ENCODE data around the gene AQP12A. TPM values are rescaled to one million over a fixed set of nuclear protein-coding genes. Genes with fewer than 3 reads are reported as not detected.

Gene AQP12A
- total RNA-seq, 3 donors from 2014 or later: not detected

GRCh38 chr2:240737958-240738357 is 46.3 kb downstream of the AQP12A start:
- Histone ChIP-seq H3K36me3 (no peaks in the 10 kb centered on the region), H3K9me3 (no peaks in the 10 kb centered on the region), H3K4me1 (no peaks in the 10 kb centered on the region), H3K27me3 (peaks cover 0 to 8% of the 10 kb centered on the region in 2 donors), H3K4me3 (no peak overlapping the region), H3K27ac (no peak overlapping the region)
- intact Hi-C loops (cut with DNase I; ENCODE audit: low total_unique reads): no loop called here
- TF ChIP-seq CTCF (IDR thresholded peaks at IDR 0.05) (no peak), POLR2AphosphoS5 (IDR thresholded peaks at IDR 0.05) (no peak), POLR2A (IDR thresholded peaks at IDR 0.05) (no peak)
- no peak for DNase-seq (ENCODE audit: low spot score in 2 of 2)

GRCh38 chr2:240739797-240740196 is 48.1 kb downstream of the AQP12A start:
- Histone ChIP-seq H3K36me3 (no peaks in the 10 kb centered on the region), H3K27ac (no peak overlapping the region), H3K27me3 (peaks cover 0 to 4% of the 10 kb centered on the region in 2 donors), H3K4me3 (no peak overlapping the region), H3K4me1 (no peaks in the 10 kb centered on the region), H3K9me3 (no peaks in the 10 kb centered on the region)
- TF ChIP-seq CTCF (IDR thresholded peaks at IDR 0.05) (no peak), POLR2AphosphoS5 (IDR thresholded peaks at IDR 0.05) (no peak), POLR2A (IDR thresholded peaks at IDR 0.05) (no peak)
- no peak for DNase-seq (ENCODE audit: low spot score in 2 of 2)
- intact Hi-C loops (cut with DNase I; ENCODE audit: low total_unique reads): no loop called here

DNA sequence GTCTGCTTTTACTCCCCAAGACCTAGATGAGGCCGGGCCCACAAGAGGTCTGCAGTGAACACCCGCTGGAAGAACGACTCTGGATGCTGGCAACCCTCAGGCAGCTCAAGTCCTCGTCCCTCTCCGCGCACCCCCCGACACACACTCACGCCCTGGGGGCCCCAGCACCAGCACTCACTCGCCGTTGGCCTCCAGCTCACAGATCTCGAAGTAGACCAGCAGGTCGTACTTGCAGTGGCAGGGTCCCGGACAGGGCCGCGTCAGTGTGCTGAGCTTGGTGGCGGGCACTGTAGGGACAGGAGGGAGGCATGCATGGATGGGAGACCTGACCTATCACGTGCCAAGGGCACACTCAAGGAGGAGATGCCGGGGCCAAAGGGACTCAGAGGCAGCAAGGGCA is 49.4 kb downstream of the AQP12A start:
- no peak for TF ChIP-seq POLR2A (IDR thresholded peaks at IDR 0.05)
- no peak for TF ChIP-seq POLR2AphosphoS5 (IDR thresholded peaks at IDR 0.05)
- no peak for TF ChIP-seq CTCF (IDR thresholded peaks at IDR 0.05)
- DNase-seq (ENCODE audit: low spot score in 2 of 2): no peak
- H3K4me1 ChIP-seq: no peaks in the 10 kb centered on the region
- peaks cover 0 to 3% of the 10 kb centered on the region in 2 donors for H3K27me3 ChIP-seq
- H3K9me3 ChIP-seq: no peaks in the 10 kb centered on the region
- no peak overlapping the region for H3K27ac ChIP-seq
- H3K4me3 ChIP-seq: no peak overlapping the region
- intact Hi-C loops (cut with DNase I; ENCODE audit: low total_unique reads): no loop called here
- no peaks in the 10 kb centered on the region for H3K36me3 ChIP-seq

DNA sequence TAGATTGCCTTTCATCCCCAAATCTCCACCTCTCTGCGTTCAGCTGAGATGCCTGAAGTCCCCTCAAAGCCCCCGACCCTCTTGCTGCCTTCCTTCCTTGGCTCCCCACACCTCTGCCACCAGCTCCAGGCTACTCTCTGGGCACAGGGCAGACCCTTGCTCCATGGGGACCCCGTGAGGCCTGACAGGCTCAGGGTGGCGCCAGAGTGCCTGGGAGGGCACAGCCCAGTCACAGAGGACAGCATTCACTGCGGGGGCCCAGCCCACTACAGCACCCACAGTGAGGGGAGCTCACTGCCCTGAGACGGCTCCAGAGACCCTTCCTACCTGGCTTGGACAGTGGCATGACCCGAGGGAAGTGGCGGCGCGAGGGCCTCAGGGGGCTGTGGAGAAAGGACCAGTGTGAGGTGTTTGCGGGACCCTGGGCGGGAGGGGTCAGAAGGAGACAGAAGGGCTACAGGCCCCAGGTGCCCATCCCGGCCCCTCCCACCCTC is 51.0 kb downstream of the AQP12A start:
- Histone ChIP-seq H3K9me3 (no peaks in the 10 kb centered on the region), H3K27ac (no peak overlapping the region), H3K27me3 (no peaks in the 10 kb centered on the region), H3K36me3 (no peaks in the 10 kb centered on the region), H3K4me1 (no peaks in the 10 kb centered on the region), H3K4me3 (no peak overlapping the region)
- intact Hi-C loops (cut with DNase I; ENCODE audit: low total_unique reads): no loop called here
- no peak for DNase-seq (ENCODE audit: low spot score in 2 of 2)
- no peak for TF ChIP-seq POLR2AphosphoS5 (IDR thresholded peaks at IDR 0.05)

DNA sequence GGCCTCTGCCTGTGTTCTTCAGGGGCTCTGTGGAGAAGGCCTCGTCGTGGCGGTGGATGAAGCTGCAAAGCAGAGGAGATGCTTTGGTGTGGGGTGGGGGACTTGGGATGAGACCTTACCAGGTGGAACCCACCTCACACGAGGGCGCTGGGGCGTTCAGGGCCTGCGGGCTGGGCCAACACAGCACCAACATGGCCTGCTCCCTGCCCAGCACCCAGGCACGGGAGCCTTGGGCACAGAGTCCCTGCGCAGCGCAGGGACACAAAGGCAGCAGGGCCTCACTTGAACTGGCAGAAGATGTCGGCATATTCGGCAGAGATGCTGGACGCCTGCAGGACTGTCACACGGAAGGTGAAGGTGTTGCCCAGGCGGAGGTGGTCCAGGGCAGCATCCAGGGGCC is 53.8 kb downstream of the AQP12A start:
- Histone ChIP-seq H3K27me3 (no peaks in the 10 kb centered on the region), H3K27ac (no peak overlapping the region), H3K4me1 (no peaks in the 10 kb centered on the region), H3K9me3 (no peaks in the 10 kb centered on the region), H3K36me3 (no peaks in the 10 kb centered on the region), H3K4me3 (no peak overlapping the region)
- DNase-seq (ENCODE audit: low spot score in 2 of 2): no peak
- TF ChIP-seq POLR2A (IDR thresholded peaks at IDR 0.05): no peak
- TF ChIP-seq CTCF (IDR thresholded peaks at IDR 0.05): no peak
- TF ChIP-seq POLR2AphosphoS5 (IDR thresholded peaks at IDR 0.05): no peak
- intact Hi-C loops (cut with DNase I; ENCODE audit: low total_unique reads): no loop called here

GRCh38 chr2:240745962-240746361 is 54.3 kb downstream of the AQP12A start:
- Histone ChIP-seq H3K27me3 (no peaks in the 10 kb centered on the region), H3K4me1 (no peaks in the 10 kb centered on the region), H3K9me3 (no peaks in the 10 kb centered on the region), H3K4me3 (no peak overlapping the region), H3K27ac (no peak overlapping the region), H3K36me3 (no peaks in the 10 kb centered on the region)
- TF ChIP-seq CTCF (IDR thresholded peaks at IDR 0.05): no peak
- no peak for TF ChIP-seq POLR2A (IDR thresholded peaks at IDR 0.05)
- TF ChIP-seq POLR2AphosphoS5 (IDR thresholded peaks at IDR 0.05): no peak
- no peak for DNase-seq (ENCODE audit: low spot score in 2 of 2)
- intact Hi-C loops (cut with DNase I; ENCODE audit: low total_unique reads): no loop called here
